NB4 (cell line): ENCODE data around the gene RSRC1.

Source experiments
- DNase-seq: peaks from one replicate; pipeline ENCODE4 v3.0.0; 2010; ENCODE audit warnings: low read depth
- H3K4me3 ChIP-seq: one replicate; pipeline ENCODE4 v1.5.1; 2011; ENCODE audit warnings: mild to moderate bottlenecking, low read depth, low read length, moderate library complexity
- CTCF ChIP-seq: IDR thresholded peaks from one replicate; pipeline ENCODE4 v1.5.1; 2012; ENCODE audit warnings: low read depth, low read length
- MYC ChIP-seq: IDR thresholded peaks from 2 replicates; pipeline ENCODE4 v1.6.1; 2011; ENCODE audit warnings: low read depth, low read length
- POLR2A ChIP-seq: IDR thresholded peaks from 2 replicates; pipeline ENCODE4 v1.6.1; 2011; ENCODE audit warnings: mild to moderate bottlenecking; ENCODE audit not compliant: insufficient read length; ENCODE audit errors: extremely low read depth
- TF ChIP-seq, protein P1 (sequence below): IDR thresholded peaks from 2 replicates; pipeline ENCODE4 v1.6.1; 2011; ENCODE audit warnings: low read depth, low read length

The RSRC1 gene

GRCh38 chr3:158453004-158453403, 343.1 kb downstream of the RSRC1 start:
- DNase-seq, result no peak
- no peak overlapping the region for H3K4me3 ChIP-seq
- no peak for TF ChIP-seq CTCF
- TF ChIP-seq, protein P1, sequence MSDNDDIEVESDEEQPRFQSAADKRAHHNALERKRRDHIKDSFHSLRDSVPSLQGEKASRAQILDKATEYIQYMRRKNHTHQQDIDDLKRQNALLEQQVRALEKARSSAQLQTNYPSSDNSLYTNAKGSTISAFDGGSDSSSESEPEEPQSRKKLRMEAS, result no peak
- TF ChIP-seq POLR2A, result no peak
- TF ChIP-seq MYC, result no peak

GRCh38 chr3:158453865-158454264, 344.0 kb downstream of the RSRC1 start:
- TF ChIP-seq CTCF, result no peak
- no peak for TF ChIP-seq POLR2A
- TF ChIP-seq, protein P1, result no peak
- TF ChIP-seq MYC, result no peak
- DNase-seq, result no peak
- no peak overlapping the region for H3K4me3 ChIP-seq

GRCh38 chr3:158455406-158455805, 345.5 kb downstream of the RSRC1 start:
- H3K4me3 ChIP-seq, result no peak overlapping the region
- TF ChIP-seq MYC (no peak), POLR2A (no peak), CTCF (no peak)
- TF ChIP-seq, protein P1, result no peak
- DNase-seq, result no peak

- no peak for DNase-seq
- no peak overlapping the region for H3K4me3 ChIP-seq
- no peak for TF ChIP-seq CTCF
- TF ChIP-seq, protein P1, result no peak
- TF ChIP-seq POLR2A, result no peak
- TF ChIP-seq MYC, result no peak
Measured at GRCh38 chr3:158456114-158456513, 346.2 kb downstream of the RSRC1 start.

DNA sequence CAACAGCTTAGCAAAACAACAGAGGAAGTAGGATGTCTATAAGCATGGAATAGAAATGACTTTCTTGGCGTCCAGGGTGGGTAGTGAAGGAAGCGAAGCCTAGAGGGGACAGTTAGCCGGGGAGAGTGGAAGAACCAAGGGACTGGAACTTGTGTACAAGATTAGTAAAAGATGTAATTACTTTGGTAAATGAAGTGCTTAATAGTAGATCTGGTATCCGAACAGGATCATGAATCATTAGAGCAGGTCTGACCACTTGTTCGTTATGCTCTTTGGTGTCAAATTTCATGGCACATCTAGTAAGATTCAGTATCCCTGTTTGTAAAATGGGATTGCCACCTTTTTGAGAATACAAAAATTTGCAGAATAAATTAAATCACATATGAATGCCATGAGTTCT, 348.6 kb downstream of the RSRC1 start:
- no peak overlapping the region for H3K4me3 ChIP-seq
- no peak for DNase-seq
- TF ChIP-seq, protein P1, result no peak
- TF ChIP-seq POLR2A (no peak), CTCF (no peak), MYC (no peak)

- no peak for DNase-seq
- no peak overlapping the region for H3K4me3 ChIP-seq
- TF ChIP-seq, protein P1, result no peak
- TF ChIP-seq CTCF, result no peak
- TF ChIP-seq POLR2A, result no peak
- TF ChIP-seq MYC, result no peak
Measured at GRCh38 chr3:158460926-158461325, 351.0 kb downstream of the RSRC1 start.
